H9 (cell line): ENCODE results near the gene ALOX12B. TPM values are rescaled to one million over a fixed set of nuclear protein-coding genes. Genes with fewer than 3 reads are reported as not detected.

Experiments used
- DNase-seq: peaks from one replicate; pipeline ENCODE4 v3.0.0-alpha.2; 2017
- H2AFZ ChIP-seq: one replicate; pipeline ENCODE4 v1.6.1; 2013; ENCODE audit warnings: mild to moderate bottlenecking, low read length, control low read depth, moderate library complexity
- H2AK5ac ChIP-seq: 2 replicates; pipeline ENCODE4 v1.6.1; 2013; ENCODE audit warnings: low read length, control low read depth, mixed read lengths; ENCODE audit not compliant: insufficient read length
- H2BK120ac ChIP-seq: one replicate; pipeline ENCODE4 v1.6.1; 2013; ENCODE audit warnings: low read depth, mild to moderate bottlenecking, low read length, control low read depth, inconsistent platforms; ENCODE audit not compliant: poor library complexity, severe bottlenecking
- H2BK12ac ChIP-seq: 2 replicates; pipeline ENCODE4 v1.6.1; 2013; ENCODE audit warnings: low read length, control low read depth, mixed read lengths, low read depth; ENCODE audit not compliant: insufficient read length
- H2BK15ac ChIP-seq: 2 replicates; pipeline ENCODE4 v1.6.1; 2013; ENCODE audit warnings: low read depth, low read length, control low read depth
- H2BK20ac ChIP-seq: one replicate; pipeline ENCODE4 v1.6.1; 2013; ENCODE audit warnings: low read depth, mild to moderate bottlenecking, low read length, control low read depth, inconsistent platforms; ENCODE audit not compliant: poor library complexity, severe bottlenecking
- H2BK5ac ChIP-seq: 2 replicates; pipeline ENCODE4 v1.6.1; 2013; ENCODE audit warnings: low read length, control low read depth, mixed read lengths; ENCODE audit not compliant: insufficient read length
- H3K14ac ChIP-seq: 2 replicates; pipeline ENCODE4 v1.6.1; 2013; ENCODE audit warnings: low read length, control low read depth; ENCODE audit not compliant: insufficient read depth
- H3K18ac ChIP-seq: 2 replicates; pipeline ENCODE4 v1.6.1; 2013; ENCODE audit warnings: low read depth, mild to moderate bottlenecking, mixed read lengths, low read length, control low read depth; ENCODE audit not compliant: insufficient read length
- H3K23ac ChIP-seq: 2 replicates; pipeline ENCODE4 v1.6.1; 2013; ENCODE audit warnings: low read length, control low read depth, mixed read lengths, low read depth; ENCODE audit not compliant: insufficient read length
- H3K23me2 ChIP-seq: 2 replicates; pipeline ENCODE4 v1.6.1; 2013; ENCODE audit warnings: low read depth, mild to moderate bottlenecking, mixed read lengths, low read length, control low read depth; ENCODE audit not compliant: insufficient read length, poor library complexity, severe bottlenecking
- H3K27ac ChIP-seq: 2 replicates; pipeline ENCODE4 v1.5.1; 2013; ENCODE audit warnings: low read length, control low read depth, mixed read lengths, low read depth; ENCODE audit not compliant: insufficient read length
- H3K27me3 ChIP-seq: 2 replicates; pipeline ENCODE4 v1.6.1; 2013; ENCODE audit warnings: low read length, control low read depth, inconsistent platforms; ENCODE audit not compliant: insufficient read depth
- H3K4ac ChIP-seq: 2 replicates; pipeline ENCODE4 v1.6.1; 2013; ENCODE audit warnings: low read depth, mild to moderate bottlenecking, control low read depth, inconsistent platforms, low read length, moderate library complexity
- H3K4me1 ChIP-seq: 2 replicates; pipeline ENCODE4 v1.6.1; 2013; ENCODE audit warnings: low read length, control low read depth, inconsistent platforms; ENCODE audit not compliant: insufficient read depth
- H3K4me2 ChIP-seq: 2 replicates; pipeline ENCODE4 v1.6.1; 2013; ENCODE audit warnings: low read length, control low read depth, mixed read lengths; ENCODE audit not compliant: insufficient read length, insufficient read depth
- H3K56ac ChIP-seq: 2 replicates; pipeline ENCODE4 v1.6.1; 2013; ENCODE audit warnings: low read depth, mild to moderate bottlenecking, mixed read lengths, low read length, control low read depth; ENCODE audit not compliant: insufficient read length
- H3K79me1 ChIP-seq: 2 replicates; pipeline ENCODE4 v1.6.1; 2013; ENCODE audit warnings: low read depth, mild to moderate bottlenecking, moderate library complexity, low read length, control low read depth, inconsistent platforms; ENCODE audit not compliant: insufficient read depth, poor library complexity, severe bottlenecking
- H3K79me2 ChIP-seq: 2 replicates; pipeline ENCODE4 v1.6.1; 2013; ENCODE audit warnings: low read length, control low read depth, inconsistent platforms; ENCODE audit not compliant: insufficient read depth
- H3K9ac ChIP-seq: 2 replicates; pipeline ENCODE4 v1.6.1; 2013; ENCODE audit warnings: low read length, control low read depth, mixed read lengths; ENCODE audit not compliant: insufficient read length; ENCODE audit errors: extremely low read depth
- H3K9me3 ChIP-seq: one replicate; pipeline ENCODE4 v1.6.1; 2013; ENCODE audit warnings: low read depth, low read length, inconsistent platforms; ENCODE audit not compliant: control insufficient read depth
- H3T11ph ChIP-seq: one replicate; pipeline ENCODE4 v1.6.1; 2013; ENCODE audit warnings: mild to moderate bottlenecking, low read length, control low read depth, inconsistent platforms
- H4K20me1 ChIP-seq: one replicate; pipeline ENCODE4 v1.6.1; 2013; ENCODE audit not compliant: control insufficient read depth, insufficient read length, insufficient read depth
- H4K5ac ChIP-seq: 2 replicates; pipeline ENCODE4 v1.6.1; 2013; ENCODE audit warnings: low read depth, mild to moderate bottlenecking, mixed read lengths, low read length, control low read depth; ENCODE audit not compliant: insufficient read length
- H4K8ac ChIP-seq: replicated peaks from 2 replicates; pipeline ENCODE4 v1.6.1; 2013; ENCODE audit warnings: low read length, control low read depth, mixed read lengths, low read depth; ENCODE audit not compliant: insufficient read length
- H4K91ac ChIP-seq: 2 replicates; pipeline ENCODE4 v1.6.1; 2013; ENCODE audit warnings: low read depth, mild to moderate bottlenecking, moderate library complexity, mixed read lengths, low read length, control low read depth; ENCODE audit not compliant: insufficient read length
- H3K27ac Mint-ChIP-seq, 3 experiments: 2 replicates in 2 of 3; 3 replicates in 1 of 3; pipeline ENCODE4 v1.8.0; 2020 to 2021; ENCODE audit warnings: mixed read lengths in 3 of 3, mild to moderate bottlenecking in 1 of 3, moderate library complexity in 1 of 3
- H3K27me3 Mint-ChIP-seq: 2 replicates; pipeline ENCODE4 v1.8.0; 2021; ENCODE audit warnings: low read depth, mild to moderate bottlenecking, moderate library complexity, mixed read lengths
- H3K36me3 Mint-ChIP-seq, 3 experiments: 2 replicates in 2 of 3; 3 replicates in 1 of 3; pipeline ENCODE4 v1.8.0; 2020 to 2021; ENCODE audit warnings: low read depth in 3 of 3, mixed read lengths in 3 of 3; ENCODE audit not compliant: insufficient read depth in 1 of 3
- H3K4me1 Mint-ChIP-seq, 2 experiments: 2 replicates each; pipeline ENCODE4 v1.8.0; 2020; ENCODE audit warnings: mixed read lengths in 2 of 2
- H3K4me3 Mint-ChIP-seq, 2 experiments: 2 replicates in 1 of 2; 3 replicates in 1 of 2; pipeline ENCODE4 v1.8.0; 2020 to 2021; ENCODE audit warnings: mild to moderate bottlenecking in 2 of 2, mixed read lengths in 2 of 2, moderate library complexity in 1 of 2
- H3K9me3 Mint-ChIP-seq, 2 experiments: 2 replicates in 1 of 2; 3 replicates in 1 of 2; pipeline ENCODE4 v1.8.0; 2020; ENCODE audit warnings: mild to moderate bottlenecking in 2 of 2, mixed read lengths in 2 of 2, moderate library complexity in 1 of 2
- CTCF ChIP-seq: fragments of 200-600 bp; sonication (generic); conservative IDR thresholded peaks from 3 replicates; pipeline ENCODE4 v1.8.0; 2021; ENCODE audit warnings: antibody characterized with exemption, mild to moderate bottlenecking
- WGBS: extraction: QIAGEN DNeasy Blood & Tissue Kit; methylation state at CpG from one replicate; pipeline ENCODE4 v1.1.7; 2013; ENCODE audit warnings: missing lambda C conversion rate, low lambda C conversion rate, mixed read lengths; ENCODE audit not compliant: insufficient read length; ENCODE audit errors: extremely low coverage; 5-methylcytosine and 5-hydroxymethylcytosine counted together
- total RNA-seq: library from RNA; stranded (reverse); gene quantifications from 2 replicates; pipeline ENCODE4 v1.2.1, GENCODE V29; 2021

The ALOX12B gene
- total RNA-seq, 1 experiment from 2014 or later = 1.2 TPM

- no peak overlapping the region for H3K14ac ChIP-seq
- no peak overlapping the region for H4K5ac ChIP-seq
- H3K27ac ChIP-seq = no peak overlapping the region
- H3K18ac ChIP-seq = no peak overlapping the region
- no peak overlapping the region for H2AFZ ChIP-seq
- H3K9ac ChIP-seq = no peak overlapping the region
- H4K91ac ChIP-seq = no peak overlapping the region
- no peaks in the 10 kb centered on the region for H3K27me3 ChIP-seq
- no peaks in the 10 kb centered on the region for H3K79me2 ChIP-seq
- no CpG with 5 or more reads among the region's 1 CpG for WGBS
- no peak overlapping the region for H3K4me3 Mint-ChIP-seq
- no peaks in the 10 kb centered on the region for H3K23me2 ChIP-seq
- no peak overlapping the region for H3K4me2 ChIP-seq
- H3T11ph ChIP-seq = no peak overlapping the region
- H4K20me1 ChIP-seq = no peaks in the 10 kb centered on the region
- H2AK5ac ChIP-seq = no peak overlapping the region
- H3K36me3 Mint-ChIP-seq = no peaks in the 10 kb centered on the region
- no peak overlapping the region for H3K23ac ChIP-seq
- H2BK120ac ChIP-seq = no peak overlapping the region
- no peak for TF ChIP-seq CTCF
- no peaks in the 10 kb centered on the region for H3K9me3 ChIP-seq
- no peaks in the 10 kb centered on the region for H3K79me1 ChIP-seq
- H3K56ac ChIP-seq = no peak overlapping the region
- H3K4ac ChIP-seq = no peak overlapping the region
- no peaks in the 10 kb centered on the region for H3K9me3 Mint-ChIP-seq
- H4K8ac ChIP-seq = no peak overlapping the region
- no peaks in the 10 kb centered on the region for H3K4me1 Mint-ChIP-seq
- peaks cover 18% of the 10 kb centered on the region for H3K27me3 Mint-ChIP-seq
- no peak overlapping the region for H3K27ac Mint-ChIP-seq
- H2BK15ac ChIP-seq = no peak overlapping the region
- DNase-seq = no peak
- H2BK20ac ChIP-seq = no peak overlapping the region
- no peaks in the 10 kb centered on the region; the same call in 1 of the 2 replicates for H3K4me1 ChIP-seq
- no peak overlapping the region for H2BK5ac ChIP-seq
- H2BK12ac ChIP-seq = no peak overlapping the region
Measured at GRCh38 chr17:8031950-8032349, 55.6 kb downstream of the ALOX12B start.
